GM21717 (cell line): ENCODE measurements around the gene APBB2.

Experiments used
- ATAC-seq: cut with Tn5 transposase; IDR thresholded peaks from one replicate; pipeline ENCODE4 v1.9.1; 2021; ENCODE audit warnings: mild to moderate bottlenecking, moderate library complexity; ENCODE audit not compliant: unreplicated experiment

The APBB2 gene

DNA sequence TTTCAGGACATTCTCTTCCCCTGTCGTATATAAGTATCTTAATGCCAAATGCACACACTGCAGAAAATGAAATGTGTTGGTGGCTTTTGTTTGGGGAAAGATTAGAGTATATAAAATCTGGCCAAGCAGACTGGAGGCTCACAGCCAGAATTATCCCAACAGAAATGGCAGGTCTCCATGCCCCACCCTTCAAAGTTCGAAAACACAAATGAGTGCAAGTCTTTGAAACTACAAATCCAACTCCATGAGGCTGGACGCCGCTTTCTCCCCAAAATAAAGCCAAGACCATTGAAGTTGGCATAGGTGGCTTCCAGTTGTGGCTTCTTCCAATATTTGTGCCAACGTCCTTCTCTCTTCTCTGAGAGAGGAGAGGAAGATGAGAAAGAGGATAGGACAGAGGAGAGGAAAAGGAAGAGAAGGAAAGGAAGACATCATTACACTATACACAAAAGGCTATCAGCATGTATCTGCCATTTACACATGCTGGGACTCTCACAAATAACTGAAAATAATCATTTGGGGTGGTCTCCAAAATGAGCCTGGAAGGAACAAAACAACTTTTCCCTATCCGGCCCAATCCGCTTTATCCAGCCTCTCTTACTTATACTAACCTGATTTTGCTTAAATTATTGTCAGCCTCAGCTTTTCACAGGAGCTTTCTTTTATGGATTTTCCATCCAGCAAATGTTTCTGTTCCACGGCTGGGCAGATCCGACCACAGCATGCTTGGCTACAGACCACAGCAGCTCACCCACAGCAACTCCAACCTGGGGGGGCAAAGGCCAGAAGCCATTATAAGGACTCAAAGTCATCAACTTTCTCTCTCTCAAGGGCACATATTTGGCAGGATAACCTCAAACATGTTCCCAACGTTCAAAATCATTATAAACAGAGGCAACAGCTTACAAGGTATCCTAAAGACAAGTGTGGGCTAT lies 71.7 kb downstream of the APBB2 start:
- ATAC-seq = no peak

DNA sequence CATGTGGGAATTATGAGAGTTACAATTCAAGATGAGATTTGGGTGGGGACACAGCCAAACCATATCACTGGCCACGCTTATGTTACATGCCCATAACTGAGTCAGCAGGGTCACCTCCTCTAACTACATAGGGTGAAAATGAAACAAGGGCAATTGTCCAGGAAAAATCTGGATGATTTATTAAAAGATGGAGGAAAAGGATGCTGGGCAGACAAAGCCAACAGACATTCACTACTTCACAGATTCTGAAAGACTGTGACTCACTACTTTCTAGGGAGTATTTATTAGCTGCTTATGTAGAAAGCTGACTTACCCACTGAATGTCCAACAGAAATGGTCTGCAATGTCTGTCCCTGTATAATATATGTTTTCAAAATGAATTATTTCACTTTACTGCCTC lies 72.4 kb downstream of the APBB2 start:
- no peak for ATAC-seq

- ATAC-seq = no peak
Measured at GRCh38 chr4:41140410-41140809, 73.9 kb downstream of the APBB2 start.

DNA sequence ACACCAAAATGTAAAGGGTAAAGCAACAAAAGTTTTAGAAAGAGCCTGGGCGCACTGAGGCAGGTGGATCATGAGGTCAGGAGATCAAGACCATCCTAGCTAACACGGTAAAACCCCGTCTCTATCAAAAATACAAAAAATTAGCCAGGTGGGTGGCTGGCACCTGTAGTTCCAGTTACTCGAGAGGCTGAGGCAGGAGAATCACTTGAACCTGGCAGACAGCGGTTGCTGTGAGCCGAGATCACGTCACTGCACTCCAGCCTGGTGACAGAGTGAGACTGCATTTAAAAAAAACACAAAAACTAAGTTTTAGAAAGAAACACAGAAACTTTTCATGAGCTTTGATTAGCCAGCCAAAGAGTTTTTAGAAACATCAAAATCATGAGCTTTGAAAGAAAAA lies 76.5 kb downstream of the APBB2 start:
- ATAC-seq = no peak

DNA sequence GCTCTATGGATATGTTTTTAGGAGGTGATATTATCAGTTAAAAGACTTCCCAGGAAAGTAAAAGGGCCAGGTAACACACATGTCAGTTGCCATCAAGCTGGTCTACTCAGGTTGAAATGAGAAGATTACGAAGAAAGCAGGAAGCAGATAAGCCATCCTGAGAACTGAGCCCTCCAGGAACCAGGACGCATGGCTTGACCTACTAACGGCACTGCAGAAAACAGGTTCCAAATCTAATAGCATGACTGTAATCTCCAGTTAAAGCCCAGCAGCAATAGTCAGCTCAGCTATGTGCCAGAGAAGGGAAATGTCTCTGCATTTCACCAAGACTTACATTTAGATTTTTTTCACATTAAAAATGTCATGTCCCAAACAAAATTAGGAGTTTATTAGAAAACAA lies 77.9 kb downstream of the APBB2 start:
- no peak for ATAC-seq

- ATAC-seq = no peak
Measured at GRCh38 chr4:41135801-41136200, 78.5 kb downstream of the APBB2 start.

DNA sequence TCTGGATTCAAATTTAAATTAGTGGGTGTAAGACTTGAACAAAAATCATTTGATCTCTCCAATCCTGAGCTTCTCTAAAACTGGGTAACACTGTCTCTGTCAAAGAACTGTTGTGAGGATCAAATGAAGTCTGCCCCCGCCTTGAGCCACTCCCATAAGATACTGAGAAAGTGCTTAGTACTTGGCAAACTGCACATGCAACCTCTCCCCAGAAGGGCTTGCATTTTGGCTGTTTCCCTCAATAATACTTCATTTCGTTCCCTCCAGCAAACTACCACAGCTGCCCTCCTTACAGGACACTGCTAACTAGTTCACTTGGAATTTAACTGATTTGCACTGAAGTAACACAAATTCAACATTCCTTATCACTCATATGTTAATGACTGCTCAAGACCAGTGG lies 79.8 kb downstream of the APBB2 start:
- ATAC-seq = no peak

GRCh38 chr4:41133454-41134018 lies 80.8 kb downstream of the APBB2 start:
- ATAC-seq = no peak

- no peak for ATAC-seq
Measured at GRCh38 chr4:41132055-41132683, 82.2 kb downstream of the APBB2 start.

DNA sequence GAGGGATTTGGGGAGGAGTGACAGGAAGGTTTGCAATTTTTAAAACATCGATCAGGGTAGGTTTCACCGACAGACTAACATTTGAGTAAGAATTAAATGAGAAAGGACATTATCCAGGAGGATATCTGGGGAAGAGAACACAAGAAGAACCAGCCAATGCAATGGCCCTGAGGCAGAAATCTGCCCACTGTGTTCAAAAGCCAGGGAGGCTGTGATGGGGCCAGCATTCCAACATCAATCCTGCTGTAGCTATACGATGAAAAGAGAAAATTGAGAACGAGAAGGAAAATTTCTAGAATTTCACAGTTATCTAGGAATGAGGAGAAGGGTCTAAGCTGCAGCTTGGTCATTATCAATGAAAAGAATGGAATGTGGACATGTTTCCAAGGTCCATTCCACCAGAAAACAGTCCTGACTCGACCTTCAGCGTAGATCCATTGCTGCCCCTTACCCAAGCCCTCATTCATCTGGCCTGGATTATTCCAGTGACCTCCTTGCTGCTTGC lies 84.4 kb downstream of the APBB2 start:
- no peak for ATAC-seq

DNA sequence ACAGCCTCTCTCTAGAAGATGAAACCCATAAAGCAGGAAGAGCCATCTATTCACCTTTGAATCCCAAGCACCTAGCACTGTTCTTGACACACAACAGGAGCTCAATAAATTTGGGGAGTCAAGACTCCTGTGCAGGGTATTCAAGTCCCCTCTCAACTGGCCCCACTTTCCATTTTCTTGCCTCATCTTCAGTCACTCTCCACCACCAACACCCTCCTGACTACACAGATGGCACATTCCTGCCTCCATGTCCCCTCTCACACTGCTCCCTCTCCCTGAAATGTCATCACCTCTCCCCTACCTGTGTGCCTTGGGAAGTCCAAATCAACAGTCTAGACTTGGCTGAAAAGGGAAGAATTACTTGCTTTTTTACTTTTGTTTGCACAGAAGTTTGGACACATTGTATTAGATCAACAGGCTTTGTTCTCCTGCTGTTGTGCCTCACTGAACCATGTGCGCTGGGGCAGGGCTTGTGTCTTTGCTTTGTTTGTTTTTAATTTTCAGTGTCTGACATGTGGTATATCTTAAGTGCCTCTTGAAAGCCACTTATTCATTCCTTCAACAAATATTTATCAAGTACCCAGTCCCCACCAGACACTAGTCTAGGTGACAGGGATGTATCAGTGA lies 85.1 kb downstream of the APBB2 start:
- no peak for ATAC-seq

GRCh38 chr4:41125558-41126311 lies 88.6 kb downstream of the APBB2 start:
- no peak for ATAC-seq

GRCh38 chr4:41124916-41125548 lies 89.3 kb downstream of the APBB2 start:
- ATAC-seq = no peak

DNA sequence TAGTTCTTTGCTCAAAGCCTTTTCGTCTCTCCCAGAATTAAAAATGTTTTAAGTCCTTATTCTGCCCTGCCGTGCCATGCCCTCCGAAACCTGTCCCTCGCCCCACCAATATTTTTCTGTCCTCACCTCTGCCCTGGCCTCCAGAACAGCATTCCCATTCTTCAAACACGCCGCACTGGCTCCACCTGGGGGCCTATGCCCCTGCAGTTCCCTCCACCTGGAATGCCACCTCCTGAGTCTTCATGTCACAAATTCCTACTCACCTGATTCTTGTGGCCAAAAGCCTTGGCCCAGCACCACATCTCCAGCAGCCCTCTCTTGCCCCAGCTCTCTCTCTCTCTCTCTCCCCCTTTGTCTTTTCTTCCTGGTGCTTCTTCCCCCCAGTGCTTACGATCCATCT lies 91.6 kb downstream of the APBB2 start:
- no peak for ATAC-seq

DNA sequence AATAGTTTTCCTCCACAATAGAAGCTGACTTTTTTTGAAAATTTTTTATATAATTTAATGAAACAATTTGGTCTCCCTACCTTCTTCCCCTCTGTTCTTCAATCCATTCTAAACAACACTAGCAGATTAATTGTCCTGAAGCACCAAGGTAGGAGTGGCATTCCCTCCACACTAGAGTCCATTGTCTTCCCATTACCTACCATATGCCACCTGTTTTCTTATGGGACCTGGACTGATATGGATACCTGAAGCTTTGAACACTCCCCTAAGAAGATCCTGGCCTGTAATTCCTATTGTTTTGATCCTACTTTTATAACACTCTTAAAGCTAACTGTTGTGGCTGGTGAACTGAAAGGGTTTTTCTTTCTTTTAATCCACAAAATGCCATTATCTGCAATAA lies 92.0 kb downstream of the APBB2 start:
- no peak for ATAC-seq

DNA sequence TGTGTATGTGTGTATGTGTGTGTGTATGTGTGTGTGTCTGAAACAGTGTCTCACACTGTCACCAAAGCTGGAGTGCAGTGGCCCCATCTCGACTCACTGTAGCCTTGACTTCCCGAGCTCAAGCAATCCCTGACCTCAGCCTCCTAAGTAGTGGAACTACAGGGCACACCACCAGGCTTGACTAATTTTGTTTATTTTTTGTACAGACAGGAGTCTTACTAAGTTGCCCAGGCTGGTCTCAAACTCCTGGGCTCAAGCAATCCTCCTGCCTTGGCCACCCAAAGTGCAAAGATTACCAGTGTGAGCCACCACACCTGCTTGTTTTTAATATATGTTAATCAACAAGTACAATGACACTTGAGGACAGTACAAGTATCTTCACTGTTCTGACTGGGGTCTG lies 92.4 kb downstream of the APBB2 start:
- ATAC-seq = no peak

GRCh38 chr4:41120297-41121217 lies 93.8 kb downstream of the APBB2 start:
- no peak for ATAC-seq

- no peak for ATAC-seq
Measured at GRCh38 chr4:41119867-41120295, 94.5 kb downstream of the APBB2 start.

DNA sequence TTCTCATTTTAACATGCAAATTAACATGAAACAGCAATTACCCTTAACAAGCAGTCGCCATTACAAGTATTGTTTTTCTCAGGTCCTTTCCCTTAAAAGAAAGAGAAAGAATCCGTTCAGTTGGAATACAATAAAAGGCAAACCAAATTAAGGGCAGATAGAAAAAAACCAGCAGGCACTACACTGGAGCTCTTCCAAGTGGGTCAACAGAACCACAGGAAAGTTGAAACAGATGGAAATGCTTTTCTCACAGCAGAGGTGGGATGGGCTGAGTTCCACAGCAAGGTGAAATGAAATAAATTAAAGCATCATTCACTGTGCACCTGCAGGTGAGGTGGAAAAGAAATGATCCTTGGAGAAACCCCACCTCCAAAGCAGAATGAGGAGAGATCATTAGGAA lies 102.6 kb downstream of the APBB2 start:
- no peak for ATAC-seq
